ENCODE data around the gene TUT4. TPM values are rescaled to one million over a fixed set of nuclear protein-coding genes. Genes with fewer than 3 reads are reported as not detected.

The TUT4 gene
- total RNA-seq, 1 donor from 2014 or later, result 52.1 TPM

- Histone ChIP-seq H3K27me3 (ENCODE audit: low read depth) (no peaks in the 10 kb centered on the region), H3K36me3 (no peaks in the 10 kb centered on the region), H3K27ac (no peak overlapping the region), H3K9me3 (no peaks in the 10 kb centered on the region), H3K4me3 (no peak overlapping the region), H3K4me1 (peaks cover 4% of the 10 kb centered on the region)
- intact Hi-C loops (cut with DNase I), result no loop called here
- ATAC-seq (no peak), DNase-seq (no peak)
- TF ChIP-seq CTCF (IDR thresholded peaks at IDR 0.05), result no peak
These were observed 19.5 kb upstream of the TUT4 start for GRCh38 chr1:52572387-52572786.

- Histone ChIP-seq H3K27me3 (ENCODE audit: low read depth) (no peaks in the 10 kb centered on the region), H3K36me3 (no peaks in the 10 kb centered on the region), H3K27ac (no peak overlapping the region), H3K4me3 (no peak overlapping the region), H3K4me1 (peaks cover 4% of the 10 kb centered on the region), H3K9me3 (no peaks in the 10 kb centered on the region)
- TF ChIP-seq CTCF (IDR thresholded peaks at IDR 0.05), result no peak
- ATAC-seq (peak in 1 of 2 donors; percentile 62), DNase-seq (no peak)
- intact Hi-C loops (cut with DNase I), result no loop called here
These were observed 18.9 kb upstream of the TUT4 start for GRCh38 chr1:52571783-52572182.

GRCh38 chr1:52569449-52570210 is 16.7 kb upstream of the TUT4 start:
- DNase-seq (no peak), ATAC-seq (peak; percentile 38 to 44)
- TF ChIP-seq CTCF (IDR thresholded peaks at IDR 0.05), result no peak

GRCh38 chr1:52567943-52568342 is 15.1 kb upstream of the TUT4 start:
- Histone ChIP-seq H3K4me1 (peaks cover 4% of the 10 kb centered on the region), H3K4me3 (no peak overlapping the region), H3K27me3 (ENCODE audit: low read depth) (no peaks in the 10 kb centered on the region), H3K27ac (no peak overlapping the region), H3K36me3 (no peaks in the 10 kb centered on the region), H3K9me3 (no peaks in the 10 kb centered on the region)
- no peak for TF ChIP-seq CTCF (IDR thresholded peaks at IDR 0.05)
- intact Hi-C loops (cut with DNase I), result no loop called here
- DNase-seq, result no peak
- ATAC-seq, result no peak

More at GRCh38 chr1:52569449-52570210, 16.7 kb upstream of the TUT4 start:
- intact Hi-C loops (cut with DNase I), result no loop called here
- H3K9me3 ChIP-seq, result no peaks in the 10 kb centered on the region
- no peaks in the 10 kb centered on the region for H3K36me3 ChIP-seq
- H3K4me3 ChIP-seq, result no peak overlapping the region
- H3K27ac ChIP-seq, result no peak overlapping the region
- peaks cover 4% of the 10 kb centered on the region for H3K4me1 ChIP-seq
- H3K27me3 ChIP-seq (ENCODE audit: low read depth), result no peaks in the 10 kb centered on the region

- Histone ChIP-seq H3K4me3 (no peak overlapping the region), H3K27me3 (ENCODE audit: low read depth) (no peaks in the 10 kb centered on the region), H3K4me1 (no peaks in the 10 kb centered on the region), H3K27ac (no peak overlapping the region), H3K9me3 (no peaks in the 10 kb centered on the region), H3K36me3 (no peaks in the 10 kb centered on the region)
- intact Hi-C loops (cut with DNase I), result no loop called here
- no peak for TF ChIP-seq CTCF (IDR thresholded peaks at IDR 0.05)
- ATAC-seq (no peak), DNase-seq (no peak)
These were observed 9.9 kb upstream of the TUT4 start for GRCh38 chr1:52562766-52563165.

Measured in lower lobe of right lung (tissue), 2 donors.